Measurements from ENCODE around the gene CD151. TPM values are rescaled to one million over a fixed set of nuclear protein-coding genes. Genes with fewer than 3 reads are reported as not detected.

The CD151 gene
- total RNA-seq, 1 experiment from 2014 or later, result 296 TPM

DNA sequence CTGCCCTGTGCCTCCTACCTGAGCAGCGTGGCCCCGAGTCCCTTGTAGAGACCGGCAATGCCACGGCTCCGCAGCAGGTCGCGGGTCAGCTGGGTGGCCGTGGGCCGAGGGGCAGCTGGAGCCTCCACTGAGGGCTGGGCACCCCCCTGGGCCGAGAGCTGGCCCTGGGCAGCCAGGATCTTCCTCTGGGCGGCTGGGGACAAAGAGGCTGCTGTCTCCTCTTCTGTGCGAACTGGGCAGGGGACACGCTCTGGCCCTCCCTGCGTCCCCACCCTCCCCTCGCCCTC, 40.3 kb upstream of the CD151 start (continued):
- TF ChIP-seq, protein P1, sequence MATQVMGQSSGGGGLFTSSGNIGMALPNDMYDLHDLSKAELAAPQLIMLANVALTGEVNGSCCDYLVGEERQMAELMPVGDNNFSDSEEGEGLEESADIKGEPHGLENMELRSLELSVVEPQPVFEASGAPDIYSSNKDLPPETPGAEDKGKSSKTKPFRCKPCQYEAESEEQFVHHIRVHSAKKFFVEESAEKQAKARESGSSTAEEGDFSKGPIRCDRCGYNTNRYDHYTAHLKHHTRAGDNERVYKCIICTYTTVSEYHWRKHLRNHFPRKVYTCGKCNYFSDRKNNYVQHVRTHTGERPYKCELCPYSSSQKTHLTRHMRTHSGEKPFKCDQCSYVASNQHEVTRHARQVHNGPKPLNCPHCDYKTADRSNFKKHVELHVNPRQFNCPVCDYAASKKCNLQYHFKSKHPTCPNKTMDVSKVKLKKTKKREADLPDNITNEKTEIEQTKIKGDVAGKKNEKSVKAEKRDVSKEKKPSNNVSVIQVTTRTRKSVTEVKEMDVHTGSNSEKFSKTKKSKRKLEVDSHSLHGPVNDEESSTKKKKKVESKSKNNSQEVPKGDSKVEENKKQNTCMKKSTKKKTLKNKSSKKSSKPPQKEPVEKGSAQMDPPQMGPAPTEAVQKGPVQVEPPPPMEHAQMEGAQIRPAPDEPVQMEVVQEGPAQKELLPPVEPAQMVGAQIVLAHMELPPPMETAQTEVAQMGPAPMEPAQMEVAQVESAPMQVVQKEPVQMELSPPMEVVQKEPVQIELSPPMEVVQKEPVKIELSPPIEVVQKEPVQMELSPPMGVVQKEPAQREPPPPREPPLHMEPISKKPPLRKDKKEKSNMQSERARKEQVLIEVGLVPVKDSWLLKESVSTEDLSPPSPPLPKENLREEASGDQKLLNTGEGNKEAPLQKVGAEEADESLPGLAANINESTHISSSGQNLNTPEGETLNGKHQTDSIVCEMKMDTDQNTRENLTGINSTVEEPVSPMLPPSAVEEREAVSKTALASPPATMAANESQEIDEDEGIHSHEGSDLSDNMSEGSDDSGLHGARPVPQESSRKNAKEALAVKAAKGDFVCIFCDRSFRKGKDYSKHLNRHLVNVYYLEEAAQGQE (IDR thresholded peaks at IDR 0.05; ENCODE audit: low read depth), result no peak

DNA sequence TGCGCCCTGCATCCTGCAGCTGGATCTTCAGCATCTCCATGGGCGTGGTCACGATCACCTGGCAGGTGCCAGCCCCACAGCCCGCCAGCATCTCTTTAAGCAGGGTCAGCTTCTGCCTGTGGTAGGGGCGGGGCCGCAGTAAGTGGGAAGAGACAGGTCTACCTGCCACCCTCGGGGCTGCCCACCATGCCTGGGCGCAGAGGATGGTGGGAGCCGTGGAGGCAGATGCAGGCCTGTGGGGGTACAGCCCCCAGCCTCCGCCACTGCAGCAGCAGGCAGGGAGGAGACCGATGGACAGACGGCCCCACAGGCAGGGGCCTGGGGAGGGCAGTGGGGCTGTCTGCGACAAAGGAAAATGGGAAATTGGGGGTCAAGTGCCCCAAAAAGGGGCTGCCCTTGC, 39.9 kb upstream of the CD151 start:
- Histone ChIP-seq H3K9ac (ENCODE audit: low read length) (no peak overlapping the region), H3K4me2 (ENCODE audit: low read length) (no peak overlapping the region), H3K79me2 (ENCODE audit: insufficient read depth, low read length) (peaks cover 29% of the 10 kb centered on the region), H4K20me1 (ENCODE audit: insufficient read depth) (no peaks in the 10 kb centered on the region), H3K4me3 (replicated peaks in 1 of 2; ENCODE audit: low read depth in 1 of 2, low read length in 2 of 2) (no peak overlapping the region), H3K9me3 (ENCODE audit: control insufficient read depth in 1 of 2, insufficient read depth in 1 of 2, low read depth in 1 of 2, low read length in 2 of 2) (no peaks in the 10 kb centered on the region), H3K27me3 (ENCODE audit: insufficient read depth, low read length) (no peaks in the 10 kb centered on the region), H3K27ac (ENCODE audit: low read depth, low read length) (no peak overlapping the region), H3K9me2 (ENCODE audit: insufficient read depth) (no peaks in the 10 kb centered on the region), H3K36me3 (ENCODE audit: control insufficient read depth in 1 of 2, insufficient read depth in 2 of 2, low read length in 2 of 2) (peaks cover 0 to 4% of the 10 kb centered on the region in 2 experiments; a peak in 1 of 4 replicates), H2AFZ (ENCODE audit: low read depth, low read length, poor library complexity, severe bottlenecking) (no peak overlapping the region), H3K4me1 (ENCODE audit: control insufficient read depth in 1 of 2, insufficient read depth in 2 of 2, low read length in 2 of 2) (peaks cover 17 to 48% of the 10 kb centered on the region in 2 experiments)
- no peak for ATAC-seq
- ChIA-PET CTCF (no interaction called here), RAD21 (ENCODE audit: low non-redundant PET in 1 of 2, low total read pairs in 2 of 2, uncharacterized antibody in 2 of 2, unreplicated experiment in 2 of 2) (no interaction called here), POLR2A (no interaction called here)
- BruUV-seq (replicated peaks), result no TSS peak
- intact Hi-C loops (cut with micrococcal nuclease), result no loop called here
- DNase-seq (ENCODE audit: low read depth, low spot score), result no peak
- TF ChIP-seq EGR1 (IDR thresholded peaks at IDR 0.05; ENCODE audit: low read depth) (no peak), CEBPB (IDR thresholded peaks at IDR 0.05; ENCODE audit: low read depth) (no peak), ZNF274 (IDR thresholded peaks at IDR 0.05; ENCODE audit: low read depth, low read length) (no peak), FOSL1 (IDR thresholded peaks at IDR 0.05; ENCODE audit: low read depth) (no peak), RAD21 (IDR thresholded peaks at IDR 0.05; ENCODE audit: low read depth) (no peak), YY1 (IDR thresholded peaks at IDR 0.05; ENCODE audit: extremely low read depth, insufficient replicate concordance, low read depth, low read length) (no peak), ZFX (IDR thresholded peaks at IDR 0.05) (no peak), EZH2phosphoT487 (IDR thresholded peaks at IDR 0.05; ENCODE audit: borderline replicate concordance) (no peak), POLR2A (IDR thresholded peaks at IDR 0.05; ENCODE audit: borderline replicate concordance, extremely low read depth, insufficient read depth, insufficient read length) (no peak), ELF1 (IDR thresholded peaks at IDR 0.05; ENCODE audit: borderline replicate concordance, low read depth) (no peak)
- TF ChIP-seq, protein P2, sequence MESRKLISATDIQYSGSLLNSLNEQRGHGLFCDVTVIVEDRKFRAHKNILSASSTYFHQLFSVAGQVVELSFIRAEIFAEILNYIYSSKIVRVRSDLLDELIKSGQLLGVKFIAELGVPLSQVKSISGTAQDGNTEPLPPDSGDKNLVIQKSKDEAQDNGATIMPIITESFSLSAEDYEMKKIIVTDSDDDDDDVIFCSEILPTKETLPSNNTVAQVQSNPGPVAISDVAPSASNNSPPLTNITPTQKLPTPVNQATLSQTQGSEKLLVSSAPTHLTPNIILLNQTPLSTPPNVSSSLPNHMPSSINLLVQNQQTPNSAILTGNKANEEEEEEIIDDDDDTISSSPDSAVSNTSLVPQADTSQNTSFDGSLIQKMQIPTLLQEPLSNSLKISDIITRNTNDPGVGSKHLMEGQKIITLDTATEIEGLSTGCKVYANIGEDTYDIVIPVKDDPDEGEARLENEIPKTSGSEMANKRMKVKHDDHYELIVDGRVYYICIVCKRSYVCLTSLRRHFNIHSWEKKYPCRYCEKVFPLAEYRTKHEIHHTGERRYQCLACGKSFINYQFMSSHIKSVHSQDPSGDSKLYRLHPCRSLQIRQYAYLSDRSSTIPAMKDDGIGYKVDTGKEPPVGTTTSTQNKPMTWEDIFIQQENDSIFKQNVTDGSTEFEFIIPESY (IDR thresholded peaks at IDR 0.05; ENCODE audit: extremely low read depth, insufficient replicate concordance, low read length), result no peak
- TF ChIP-seq, protein P3, sequence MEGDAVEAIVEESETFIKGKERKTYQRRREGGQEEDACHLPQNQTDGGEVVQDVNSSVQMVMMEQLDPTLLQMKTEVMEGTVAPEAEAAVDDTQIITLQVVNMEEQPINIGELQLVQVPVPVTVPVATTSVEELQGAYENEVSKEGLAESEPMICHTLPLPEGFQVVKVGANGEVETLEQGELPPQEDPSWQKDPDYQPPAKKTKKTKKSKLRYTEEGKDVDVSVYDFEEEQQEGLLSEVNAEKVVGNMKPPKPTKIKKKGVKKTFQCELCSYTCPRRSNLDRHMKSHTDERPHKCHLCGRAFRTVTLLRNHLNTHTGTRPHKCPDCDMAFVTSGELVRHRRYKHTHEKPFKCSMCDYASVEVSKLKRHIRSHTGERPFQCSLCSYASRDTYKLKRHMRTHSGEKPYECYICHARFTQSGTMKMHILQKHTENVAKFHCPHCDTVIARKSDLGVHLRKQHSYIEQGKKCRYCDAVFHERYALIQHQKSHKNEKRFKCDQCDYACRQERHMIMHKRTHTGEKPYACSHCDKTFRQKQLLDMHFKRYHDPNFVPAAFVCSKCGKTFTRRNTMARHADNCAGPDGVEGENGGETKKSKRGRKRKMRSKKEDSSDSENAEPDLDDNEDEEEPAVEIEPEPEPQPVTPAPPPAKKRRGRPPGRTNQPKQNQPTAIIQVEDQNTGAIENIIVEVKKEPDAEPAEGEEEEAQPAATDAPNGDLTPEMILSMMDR (IDR thresholded peaks at IDR 0.05 in 2 of 3, conservative IDR thresholded peaks at IDR 0.05 in 1 of 3; ENCODE audit: borderline replicate concordance in 1 of 3, insufficient read depth in 1 of 3, low read depth in 2 of 3, low read length in 2 of 3), result no peak
- TF ChIP-seq, protein P1 (IDR thresholded peaks at IDR 0.05; ENCODE audit: low read depth), result no peak
- TF ChIP-seq, protein P4, sequence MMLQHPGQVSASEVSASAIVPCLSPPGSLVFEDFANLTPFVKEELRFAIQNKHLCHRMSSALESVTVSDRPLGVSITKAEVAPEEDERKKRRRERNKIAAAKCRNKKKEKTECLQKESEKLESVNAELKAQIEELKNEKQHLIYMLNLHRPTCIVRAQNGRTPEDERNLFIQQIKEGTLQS (IDR thresholded peaks at IDR 0.05), result no peak
